HG02970 (cell line): ENCODE data around the gene IQCF6.
"Not testable (repeated sequence)": the region's sequence is repeated elsewhere in the genome, so short reads cannot be mapped to it uniquely, and the experiment has no call there.

Source experiments
- ATAC-seq: cut with Tn5 transposase; IDR thresholded peaks from one replicate; pipeline ENCODE4 v1.9.1; 2021; ENCODE audit warnings: mild to moderate bottlenecking, moderate library complexity, moderate number of reproducible peaks; ENCODE audit not compliant: unreplicated experiment, low FRiP score

IQCF6 gene

GRCh38 chr3:51777985-51778384 is 1.1 kb downstream of the IQCF6 start:
- no peak for ATAC-seq

- no peak for ATAC-seq
These were observed 5.4 kb downstream of the IQCF6 start for GRCh38 chr3:51773529-51774056.

DNA sequence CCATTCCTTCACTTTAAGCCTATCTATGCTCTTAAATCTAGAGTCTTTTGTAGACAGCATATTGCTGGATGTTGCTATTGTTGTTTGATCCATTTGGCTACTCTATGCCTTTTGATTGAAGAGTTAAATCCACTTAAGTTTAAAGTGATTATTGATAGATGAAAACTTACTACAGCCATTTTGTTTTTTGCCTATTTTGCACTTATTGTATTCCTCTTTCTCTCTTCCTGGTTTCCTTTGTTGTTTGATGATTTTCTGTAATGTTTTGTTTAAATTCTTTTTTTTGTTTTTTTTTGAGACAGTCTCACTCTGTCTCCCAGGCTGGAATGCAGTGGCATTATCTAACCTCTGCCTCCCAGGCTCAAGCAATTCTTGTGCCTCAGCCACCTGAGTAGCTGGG is 19.8 kb downstream of the IQCF6 start:
- no peak for ATAC-seq

DNA sequence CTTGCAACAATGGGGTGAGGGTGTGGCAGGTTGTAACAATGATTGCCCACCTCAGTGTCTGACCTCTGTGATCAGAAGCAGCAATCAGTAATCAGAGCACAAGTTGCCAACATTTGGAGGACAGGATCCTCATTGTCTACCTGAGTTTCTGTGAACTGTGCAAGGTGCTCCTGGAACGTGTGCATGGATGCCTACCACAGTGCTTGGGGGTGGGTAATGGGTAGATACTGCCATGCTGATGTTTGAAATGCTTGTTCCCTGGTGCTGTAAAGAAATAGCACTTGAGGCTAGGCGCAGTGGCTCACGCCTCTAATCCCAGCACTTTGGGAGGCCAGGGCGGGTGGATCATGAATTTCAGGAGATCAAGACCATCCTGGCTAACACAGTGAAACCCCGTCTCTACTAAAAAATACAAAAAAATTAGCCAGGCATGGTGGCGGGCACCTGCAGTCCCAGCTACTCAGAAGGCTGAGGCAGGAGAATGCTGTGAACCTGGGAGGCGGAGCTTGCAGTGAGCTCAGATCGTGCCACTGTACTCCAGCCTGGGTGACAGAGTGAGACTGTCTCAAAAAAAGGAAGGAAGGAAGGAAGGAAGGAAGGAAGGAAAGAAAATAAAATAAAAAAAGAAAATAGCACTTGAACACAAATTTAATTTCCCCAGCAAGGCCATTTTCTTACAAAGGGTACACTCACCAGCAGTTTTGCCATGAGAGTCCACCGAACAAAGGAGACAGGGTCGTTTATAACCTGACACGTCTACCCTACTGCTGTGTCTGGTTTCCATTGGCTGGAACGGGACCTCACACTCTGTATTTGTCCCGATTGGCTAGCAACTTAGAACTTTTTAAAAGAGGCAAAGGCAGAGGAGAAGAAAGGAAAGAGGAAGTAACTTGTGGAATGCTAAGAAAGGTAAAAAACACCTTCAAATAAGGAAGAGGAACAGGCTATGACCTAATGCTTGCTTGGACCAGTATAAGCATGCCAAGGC is 25.0 kb downstream of the IQCF6 start:
- ATAC-seq: not testable (repeated sequence)

- no peak for ATAC-seq
These were observed 27.8 kb downstream of the IQCF6 start for GRCh38 chr3:51751287-51751686.

- ATAC-seq: no peak
These were observed 28.2 kb downstream of the IQCF6 start for GRCh38 chr3:51750878-51751277.

- ATAC-seq: no peak
These were observed 30.7 kb downstream of the IQCF6 start for GRCh38 chr3:51748327-51748726.

DNA sequence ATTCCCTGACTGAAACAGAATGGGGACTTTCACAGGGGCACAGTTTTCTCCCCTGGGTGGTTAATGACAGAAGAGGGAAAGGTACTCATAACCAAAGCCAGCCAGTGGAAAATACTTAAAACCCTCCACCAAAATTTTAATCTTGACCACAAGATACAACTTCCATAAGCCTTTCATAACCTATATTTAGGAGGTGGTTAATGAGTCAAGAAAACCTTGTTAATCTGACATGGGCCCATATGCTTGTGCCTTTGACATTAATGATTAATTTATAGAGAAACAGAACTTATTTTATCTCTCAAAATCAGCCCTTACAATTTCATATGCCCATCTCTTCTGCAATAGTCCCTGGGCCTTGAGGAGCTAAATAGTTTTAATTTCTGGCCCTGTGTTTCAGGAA is 31.2 kb downstream of the IQCF6 start:
- no peak for ATAC-seq

DNA sequence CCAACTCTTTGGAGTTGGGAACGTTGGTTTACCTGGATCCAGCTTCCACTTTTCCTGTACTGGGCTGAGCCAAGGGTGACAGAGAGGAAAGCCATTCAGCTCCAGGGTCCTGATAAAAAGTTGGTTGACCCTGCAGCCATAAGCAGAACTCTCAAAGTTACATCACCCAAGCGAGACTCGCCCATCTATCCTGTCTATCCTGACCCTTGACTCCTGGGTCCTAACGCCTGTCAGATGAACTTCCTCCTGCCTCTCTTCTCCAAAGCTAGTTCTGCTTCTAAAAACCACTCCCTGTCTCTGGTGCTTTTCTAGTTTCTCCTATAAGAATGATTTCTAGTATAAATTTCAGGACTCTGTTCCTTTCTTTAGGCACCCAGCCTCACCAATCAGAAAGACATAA is 36.1 kb downstream of the IQCF6 start:
- ATAC-seq: not testable (repeated sequence)

GRCh38 chr3:51742320-51742719 is 36.7 kb downstream of the IQCF6 start:
- ATAC-seq: not testable (repeated sequence)

DNA sequence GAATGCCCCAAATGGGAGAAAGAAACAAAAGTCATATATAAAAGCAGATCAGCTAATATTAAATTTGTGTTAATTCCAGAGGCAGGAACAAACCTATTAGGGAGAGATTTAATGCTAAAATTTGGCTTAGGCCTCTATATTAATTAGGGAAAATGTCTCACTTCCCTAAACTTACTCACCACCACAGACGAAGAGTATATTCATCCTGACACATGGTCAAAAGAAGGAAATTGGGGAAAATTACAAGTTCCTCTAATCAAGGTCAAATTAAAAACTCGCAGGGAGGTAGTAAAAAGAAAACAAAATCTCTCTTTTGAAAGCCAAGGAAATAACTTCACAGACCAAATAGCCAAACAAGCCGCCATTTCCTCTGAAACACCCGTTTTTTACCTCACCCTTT is 39.9 kb downstream of the IQCF6 start:
- no peak for ATAC-seq

DNA sequence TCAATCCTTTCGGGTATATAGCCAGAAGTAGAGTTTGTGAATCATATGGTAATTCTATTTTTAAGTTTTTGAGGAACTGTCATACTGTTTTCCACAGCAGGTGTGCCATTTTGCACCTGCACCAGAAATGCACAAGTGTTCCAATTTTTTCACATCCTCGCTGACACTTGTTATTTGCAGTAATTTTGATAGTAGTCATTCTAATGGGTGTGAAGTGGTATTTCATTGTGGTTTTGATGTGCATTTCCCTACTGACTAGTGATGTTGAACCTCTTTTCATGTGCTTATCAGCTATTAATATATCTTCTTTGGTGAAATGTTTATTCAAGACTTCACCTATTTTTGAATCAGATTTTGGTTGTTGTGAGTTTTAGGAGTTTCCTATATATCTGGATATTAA is 43.1 kb downstream of the IQCF6 start:
- ATAC-seq: no peak

DNA sequence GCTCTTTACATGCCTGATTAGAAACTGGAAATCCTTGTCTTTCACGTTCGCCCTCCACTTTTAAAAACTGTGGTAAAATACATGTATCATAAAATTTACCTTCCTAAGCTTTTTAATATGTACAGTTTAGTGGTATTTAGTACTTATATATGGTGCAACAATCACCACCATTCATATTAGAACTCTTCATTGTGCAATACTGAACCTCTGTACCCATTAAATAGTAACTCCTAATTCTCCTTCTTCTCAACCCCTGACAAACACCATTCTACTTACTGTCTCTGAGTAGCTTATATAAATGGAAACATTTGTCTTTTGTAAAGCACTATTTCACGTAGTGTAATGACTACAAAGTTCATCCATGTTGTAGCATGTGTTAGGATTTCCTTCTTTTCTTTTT is 44.0 kb downstream of the IQCF6 start:
- no peak for ATAC-seq

DNA sequence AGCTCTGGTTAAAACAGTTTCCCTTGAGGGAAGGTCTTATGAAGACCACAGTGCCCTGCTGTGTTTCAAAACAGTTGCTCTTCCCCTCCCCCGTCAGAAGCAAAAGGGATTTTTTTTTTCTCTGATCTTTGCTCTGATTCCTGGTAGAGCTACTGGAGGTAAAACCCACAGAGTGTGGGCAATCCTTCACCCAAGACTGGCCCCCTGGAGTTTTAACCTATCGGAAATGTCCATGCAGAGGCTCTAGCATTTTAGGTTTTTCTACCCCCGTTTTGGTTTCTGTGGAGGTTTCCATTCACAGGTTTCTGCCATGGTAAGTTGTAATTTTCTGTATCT is 44.5 kb downstream of the IQCF6 start:
- no peak for ATAC-seq

- ATAC-seq: no peak
These were observed 45.0 kb downstream of the IQCF6 start for GRCh38 chr3:51733859-51734571.

DNA sequence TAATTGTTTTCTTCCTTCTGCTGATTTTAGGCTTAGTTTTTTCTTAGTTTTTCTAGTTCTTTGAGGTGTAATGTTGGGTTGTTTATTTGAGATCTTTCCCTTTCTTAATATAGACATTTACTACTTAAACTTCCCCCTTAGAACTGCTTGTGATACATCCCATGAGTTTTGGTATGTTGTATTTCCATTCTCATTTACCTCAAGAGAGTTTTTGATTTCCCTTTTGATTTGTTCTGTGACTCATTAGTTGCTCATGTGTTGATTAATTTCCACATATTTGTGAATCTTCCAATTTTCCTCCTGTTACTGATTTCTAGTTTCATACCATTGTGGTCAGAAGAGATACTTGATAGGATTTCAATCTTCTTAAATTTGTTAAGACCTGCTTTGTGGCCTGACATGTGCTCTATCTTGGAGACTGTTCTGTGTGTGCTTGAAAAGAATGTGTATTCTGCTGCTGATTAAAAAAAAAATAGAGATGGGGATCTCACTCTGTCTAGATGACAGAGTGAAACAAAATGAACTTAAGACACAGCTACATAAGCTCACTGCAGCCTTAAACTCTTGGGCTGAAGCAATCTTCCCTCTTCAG is 49.9 kb downstream of the IQCF6 start:
- ATAC-seq: no peak
